Epithelial cell of prostate (primary cell): Measurements from ENCODE around the gene UBL3.

Experiments used
- DNase-seq: peaks from one replicate; pipeline ENCODE4 v3.0.0-alpha.2; 2011; ENCODE audit warnings: low read depth, low spot score
- H3K27ac ChIP-seq: fragments of 450-650 bp; 2 replicates; pipeline ENCODE4 v1.5.1; 2017; ENCODE audit warnings: mild to moderate bottlenecking

The UBL3 gene

GRCh38 chr13:29817604-29818378, 32.6 kb downstream of the UBL3 start:
- DNase-seq, result no peak
- H3K27ac ChIP-seq, result no peak overlapping the region

- DNase-seq, result no peak
- no peak overlapping the region for H3K27ac ChIP-seq
Measured at GRCh38 chr13:29816715-29817114, 33.7 kb downstream of the UBL3 start.

- H3K27ac ChIP-seq, result no peak overlapping the region
- no peak for DNase-seq
Measured at GRCh38 chr13:29815336-29815735, 35.1 kb downstream of the UBL3 start.

- DNase-seq, result no peak
Measured at GRCh38 chr13:29810898-29811297, 39.5 kb downstream of the UBL3 start.

GRCh38 chr13:29810145-29810742, 40.2 kb downstream of the UBL3 start:
- no peak overlapping the region for H3K27ac ChIP-seq
- no peak for DNase-seq

More at GRCh38 chr13:29810898-29811297, 39.5 kb downstream of the UBL3 start:
- H3K27ac ChIP-seq, result no peak overlapping the region

GRCh38 chr13:29808264-29808663, 42.2 kb downstream of the UBL3 start:
- H3K27ac ChIP-seq, result no peak overlapping the region

GRCh38 chr13:29805994-29806979, 44.1 kb downstream of the UBL3 start:
- DNase-seq, result no peak

More at GRCh38 chr13:29808264-29808663, 42.2 kb downstream of the UBL3 start:
- no peak for DNase-seq

GRCh38 chr13:29803221-29803620, 47.2 kb downstream of the UBL3 start:
- H3K27ac ChIP-seq, result no peak overlapping the region
- no peak for DNase-seq

More at GRCh38 chr13:29805994-29806979, 44.1 kb downstream of the UBL3 start:
- H3K27ac ChIP-seq, result no peak overlapping the region

GRCh38 chr13:29802621-29803020, 47.8 kb downstream of the UBL3 start:
- no peak for DNase-seq
- H3K27ac ChIP-seq, result no peak overlapping the region

GRCh38 chr13:29801737-29802305, 48.6 kb downstream of the UBL3 start:
- no peak overlapping the region for H3K27ac ChIP-seq

GRCh38 chr13:29801102-29801501, 49.3 kb downstream of the UBL3 start:
- no peak for DNase-seq
- H3K27ac ChIP-seq, result no peak overlapping the region

More at GRCh38 chr13:29801737-29802305, 48.6 kb downstream of the UBL3 start:
- DNase-seq, result no peak

GRCh38 chr13:29800687-29801086, 49.7 kb downstream of the UBL3 start:
- no peak for DNase-seq
- no peak overlapping the region for H3K27ac ChIP-seq

- no peak for DNase-seq
- no peak overlapping the region for H3K27ac ChIP-seq
Measured at GRCh38 chr13:29799041-29799440, 51.4 kb downstream of the UBL3 start.

GRCh38 chr13:29791997-29792780, 58.2 kb downstream of the UBL3 start:
- DNase-seq, result no peak

GRCh38 chr13:29791508-29791907, 58.9 kb downstream of the UBL3 start:
- H3K27ac ChIP-seq, result no peak overlapping the region
- no peak for DNase-seq

More at GRCh38 chr13:29791997-29792780, 58.2 kb downstream of the UBL3 start:
- H3K27ac ChIP-seq, result no peak overlapping the region

GRCh38 chr13:29786698-29787097, 63.7 kb downstream of the UBL3 start:
- DNase-seq, result no peak
- no peak overlapping the region for H3K27ac ChIP-seq

- H3K27ac ChIP-seq, result no peak overlapping the region
- no peak for DNase-seq
Measured at GRCh38 chr13:29785978-29786377, 64.4 kb downstream of the UBL3 start.

GRCh38 chr13:29782798-29783197, 67.6 kb downstream of the UBL3 start:
- H3K27ac ChIP-seq, result no peak overlapping the region
- no peak for DNase-seq

GRCh38 chr13:29774830-29775229, 75.6 kb downstream of the UBL3 start:
- DNase-seq, result no peak
- H3K27ac ChIP-seq, result no peak overlapping the region
